ENCODE measurements around the gene PPIL1.

PPIL1 gene

GRCh38 chr6:36855750-36856149 lies 18.9 kb downstream of the PPIL1 start:
- no peak for DNase-seq (ENCODE audit: low read depth)

- no peak for DNase-seq (ENCODE audit: low read depth)
These were observed 21.3 kb downstream of the PPIL1 start for GRCh38 chr6:36853325-36853724.

GRCh38 chr6:36852481-36853147 lies 22.0 kb downstream of the PPIL1 start:
- no peak for DNase-seq (ENCODE audit: low read depth)

DNA sequence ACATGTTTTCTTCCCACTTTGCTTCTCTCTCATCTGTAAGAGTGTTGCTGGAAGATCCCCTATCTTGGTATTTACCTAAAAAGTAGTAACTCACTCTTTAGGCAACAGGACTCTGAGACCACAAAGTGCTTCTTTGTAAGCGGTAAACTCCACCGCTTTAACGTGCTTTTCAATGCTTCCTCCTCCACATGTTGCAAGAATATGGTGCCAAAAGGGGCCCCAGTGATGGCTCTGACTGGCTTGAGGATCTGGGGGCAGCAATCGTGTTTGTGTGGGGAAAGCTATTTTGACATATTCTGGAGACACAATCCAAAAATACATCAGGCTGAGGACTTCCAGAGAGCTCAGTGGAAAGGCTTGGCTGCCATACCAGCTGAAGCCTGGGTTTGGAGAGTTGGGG lies 23.0 kb downstream of the PPIL1 start:
- no peak for DNase-seq (ENCODE audit: low read depth)

DNA sequence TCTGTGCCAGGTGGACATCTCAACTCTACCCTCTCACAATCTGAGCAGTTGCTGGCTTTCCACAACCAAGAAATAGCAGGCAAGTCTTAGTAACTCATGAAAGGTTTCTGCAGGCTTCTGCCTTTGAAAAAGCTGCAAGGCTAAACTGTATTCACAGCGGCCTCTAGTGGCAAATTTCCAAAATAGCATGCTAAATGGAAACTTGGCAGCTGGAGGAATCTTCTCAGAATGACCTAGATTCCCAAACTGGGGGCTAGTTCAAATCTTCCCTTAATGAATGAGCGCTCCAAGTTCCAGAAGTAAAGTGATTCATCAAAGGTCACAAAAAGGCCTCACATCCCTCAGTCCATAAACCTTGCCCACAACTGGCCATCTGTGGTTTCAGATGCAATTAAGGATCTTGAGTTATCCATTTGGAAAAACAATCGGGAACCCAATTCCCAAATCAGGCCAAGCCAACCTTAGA lies 23.4 kb downstream of the PPIL1 start:
- DNase-seq (ENCODE audit: low read depth): no peak

DNA sequence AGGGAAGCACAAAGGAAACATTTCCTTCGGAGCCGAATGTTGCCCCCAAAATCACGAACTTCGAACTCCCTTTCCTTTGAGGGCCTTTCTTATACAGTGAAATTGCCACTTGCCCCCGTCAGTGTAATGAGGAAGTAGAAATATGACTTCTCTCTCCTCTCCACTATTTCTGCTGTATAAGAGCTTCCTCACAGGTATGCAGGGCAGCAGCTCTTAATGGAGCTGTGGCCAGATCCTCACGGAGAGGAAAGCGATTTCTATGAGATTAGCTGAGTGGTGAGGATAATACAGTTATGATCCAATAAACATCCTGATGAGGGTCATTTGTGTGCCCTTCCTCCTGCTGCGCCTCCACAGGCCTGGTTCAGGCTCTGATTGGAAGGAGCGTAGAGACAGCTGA lies 24.6 kb downstream of the PPIL1 start:
- no peak for DNase-seq (ENCODE audit: low read depth)

GRCh38 chr6:36848658-36849441 lies 25.8 kb downstream of the PPIL1 start:
- no peak for DNase-seq (ENCODE audit: low read depth)

DNA sequence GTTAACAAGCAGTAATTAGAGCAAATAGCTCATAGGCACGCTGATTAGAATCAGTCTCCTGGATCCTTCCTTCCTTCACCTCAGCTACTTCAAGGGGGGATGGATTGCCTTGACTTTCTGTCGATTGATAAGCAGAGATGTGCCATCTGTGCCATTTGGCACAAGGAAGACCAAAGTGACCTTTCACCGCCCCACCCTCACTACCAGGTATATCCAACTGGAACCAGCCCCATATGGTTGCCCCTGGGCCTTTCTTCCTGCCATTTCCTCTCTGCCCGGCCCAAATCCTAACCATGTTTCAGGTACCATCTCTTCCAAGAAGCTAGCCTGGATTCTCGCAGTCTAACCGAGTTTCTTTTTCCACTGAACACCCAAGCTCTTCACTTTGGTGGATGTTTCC lies 26.6 kb downstream of the PPIL1 start:
- DNase-seq (ENCODE audit: low read depth): no peak

DNA sequence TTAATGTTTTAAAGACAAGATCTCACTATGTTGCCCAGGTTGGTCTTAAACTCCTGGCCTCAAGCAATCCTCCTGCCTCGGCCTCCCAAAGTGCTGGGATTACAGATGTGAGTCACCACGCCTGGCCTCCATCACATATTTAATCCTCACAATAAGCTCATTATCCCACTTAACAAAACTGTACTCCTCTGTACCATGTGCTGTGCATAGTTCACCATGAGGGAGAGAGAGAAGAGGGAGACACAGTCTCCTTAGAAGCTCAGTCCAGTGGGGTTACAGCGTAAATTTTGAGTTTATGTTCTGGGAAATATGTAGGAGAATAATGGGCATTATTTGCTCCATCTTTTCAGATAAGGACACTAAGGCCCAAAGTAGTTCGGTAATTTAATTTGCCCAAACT lies 27.5 kb downstream of the PPIL1 start:
- no peak for DNase-seq (ENCODE audit: low read depth)

- no peak for DNase-seq (ENCODE audit: low read depth)
These were observed 29.4 kb downstream of the PPIL1 start for GRCh38 chr6:36845233-36845632.

DNA sequence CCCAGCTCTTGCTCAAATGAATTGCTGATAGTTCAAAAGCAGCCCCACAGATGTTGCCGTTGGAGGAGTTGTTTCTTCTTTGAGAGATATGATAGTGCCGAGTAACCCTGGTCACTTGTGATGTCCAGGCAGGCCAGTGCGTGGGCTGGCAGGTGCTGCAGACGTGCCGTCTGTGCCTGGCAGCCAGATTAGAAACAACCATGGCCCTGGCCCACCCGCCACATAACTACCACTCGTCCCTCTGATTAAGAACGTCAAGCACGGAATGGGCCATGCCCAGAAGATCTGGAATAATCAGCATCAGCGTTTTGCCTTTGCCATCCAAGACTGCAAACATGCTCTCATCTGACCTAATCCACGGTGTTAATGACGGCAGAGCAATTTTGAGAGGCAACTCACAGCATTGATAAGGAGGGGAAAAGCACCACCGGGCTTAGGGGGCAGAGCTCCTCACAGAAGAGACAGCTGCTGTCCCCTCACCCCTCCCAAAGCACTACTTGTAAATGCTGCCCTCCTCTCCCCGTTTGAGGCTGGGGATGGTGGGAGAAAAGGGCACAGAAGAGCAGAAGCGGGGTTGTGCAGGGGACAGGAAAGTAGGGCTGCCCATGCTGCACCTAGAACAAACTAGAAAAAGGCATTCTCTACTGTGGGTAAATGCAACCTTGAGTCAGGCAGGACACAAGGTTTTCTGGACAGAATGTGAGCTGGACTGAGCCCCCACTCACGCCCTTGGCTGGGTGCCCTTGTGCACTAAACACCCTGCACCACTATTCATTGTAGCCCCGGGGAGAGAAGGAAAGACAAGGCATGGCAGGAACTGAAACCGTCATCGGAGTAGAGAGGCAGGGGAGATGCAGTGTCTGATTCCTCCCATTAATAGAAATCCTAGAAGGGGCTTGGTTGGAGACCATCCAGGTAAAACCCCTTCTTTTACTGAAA lies 30.1 kb downstream of the PPIL1 start:
- DNase-seq (ENCODE audit: low read depth): no peak

DNA sequence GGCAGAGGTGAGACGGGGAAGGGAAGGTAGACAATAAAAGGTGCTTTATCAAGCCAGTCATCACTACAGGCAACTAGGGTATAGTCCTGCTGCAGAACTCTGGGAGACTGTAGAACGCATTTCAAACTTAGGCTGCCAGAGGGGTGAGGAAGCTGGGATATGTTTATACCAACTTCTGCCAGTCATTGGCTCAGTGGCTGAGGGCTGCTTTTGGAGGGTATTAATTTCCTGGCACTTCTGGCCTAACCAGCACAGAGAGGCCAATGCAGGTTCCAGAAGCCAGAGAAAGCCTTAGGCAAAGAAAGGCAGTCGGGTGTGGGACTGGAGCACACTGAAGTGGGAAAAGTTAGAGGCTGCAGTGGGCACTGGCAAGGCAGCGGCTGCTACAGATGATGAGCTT lies 31.4 kb downstream of the PPIL1 start:
- DNase-seq (ENCODE audit: low read depth): no peak

DNA sequence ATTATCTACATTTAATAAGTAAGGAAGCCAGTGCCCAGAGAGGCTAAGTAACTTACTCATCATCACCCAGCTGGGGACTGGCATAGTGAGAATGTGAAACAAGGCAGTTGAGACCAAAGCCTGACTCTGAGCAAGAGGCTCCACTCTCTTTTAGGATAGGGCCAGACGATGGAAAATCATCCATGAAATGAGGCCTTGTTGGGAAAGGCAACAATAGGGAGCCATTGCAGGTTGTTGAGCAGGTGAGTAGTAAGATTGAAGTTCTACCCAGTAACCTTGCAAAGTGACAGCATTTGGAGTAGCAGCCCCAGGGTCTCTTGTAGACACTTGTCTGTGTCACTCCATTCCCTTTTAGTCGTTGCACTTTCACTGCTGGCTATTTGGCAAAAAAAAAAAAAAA lies 32.8 kb downstream of the PPIL1 start:
- DNase-seq (ENCODE audit: low read depth): no peak

DNA sequence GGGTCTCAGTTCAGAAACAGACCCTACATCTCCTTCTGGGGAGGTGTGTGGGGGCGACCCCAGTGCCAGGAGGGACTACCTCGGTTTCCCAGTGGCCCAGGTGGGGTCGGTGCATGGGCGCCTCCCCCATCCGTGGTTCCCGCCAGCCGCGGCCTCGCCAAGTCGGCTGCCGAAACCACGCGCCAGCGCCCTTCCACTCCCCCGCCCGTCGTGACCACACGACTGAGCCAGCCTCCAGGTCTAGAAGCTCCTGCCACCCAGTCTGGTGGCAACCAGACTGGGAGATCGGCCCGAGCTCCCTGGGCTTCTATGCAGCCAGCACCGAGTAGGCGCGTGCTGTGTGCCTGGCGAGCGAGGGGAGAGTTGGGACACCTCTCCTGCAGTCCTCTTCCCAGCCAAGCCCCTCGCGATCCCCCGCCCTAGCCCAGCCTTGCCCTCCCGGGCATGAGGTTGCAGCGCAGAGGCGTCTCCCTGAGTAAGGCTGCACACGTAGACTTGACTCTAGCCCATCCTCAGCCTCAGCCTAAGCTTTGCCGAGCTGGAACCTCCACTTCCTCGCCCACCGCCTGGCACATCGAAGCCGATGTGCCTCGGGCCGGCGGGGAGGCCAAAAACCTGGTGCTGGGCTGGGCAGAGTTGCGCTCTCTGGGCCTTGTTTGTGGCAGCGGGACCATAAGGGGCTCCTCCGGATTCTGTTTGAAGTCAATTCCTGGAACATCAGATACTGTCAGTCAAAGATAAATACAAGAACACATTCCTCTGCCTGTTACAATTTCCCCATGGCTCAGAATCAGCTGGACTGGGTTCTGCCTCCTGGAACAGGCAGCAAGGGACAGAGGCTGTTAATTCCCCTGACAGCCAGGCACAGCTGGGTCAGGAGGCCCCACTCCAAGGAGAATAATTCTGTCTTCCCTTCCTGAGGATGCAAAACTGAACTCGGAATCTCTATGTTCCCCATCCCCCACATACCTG lies 33.9 kb downstream of the PPIL1 start:
- no peak for DNase-seq (ENCODE audit: low read depth)

GRCh38 chr6:36839749-36840431 lies 34.7 kb downstream of the PPIL1 start:
- DNase-seq (ENCODE audit: low read depth): peak; percentile 13

DNA sequence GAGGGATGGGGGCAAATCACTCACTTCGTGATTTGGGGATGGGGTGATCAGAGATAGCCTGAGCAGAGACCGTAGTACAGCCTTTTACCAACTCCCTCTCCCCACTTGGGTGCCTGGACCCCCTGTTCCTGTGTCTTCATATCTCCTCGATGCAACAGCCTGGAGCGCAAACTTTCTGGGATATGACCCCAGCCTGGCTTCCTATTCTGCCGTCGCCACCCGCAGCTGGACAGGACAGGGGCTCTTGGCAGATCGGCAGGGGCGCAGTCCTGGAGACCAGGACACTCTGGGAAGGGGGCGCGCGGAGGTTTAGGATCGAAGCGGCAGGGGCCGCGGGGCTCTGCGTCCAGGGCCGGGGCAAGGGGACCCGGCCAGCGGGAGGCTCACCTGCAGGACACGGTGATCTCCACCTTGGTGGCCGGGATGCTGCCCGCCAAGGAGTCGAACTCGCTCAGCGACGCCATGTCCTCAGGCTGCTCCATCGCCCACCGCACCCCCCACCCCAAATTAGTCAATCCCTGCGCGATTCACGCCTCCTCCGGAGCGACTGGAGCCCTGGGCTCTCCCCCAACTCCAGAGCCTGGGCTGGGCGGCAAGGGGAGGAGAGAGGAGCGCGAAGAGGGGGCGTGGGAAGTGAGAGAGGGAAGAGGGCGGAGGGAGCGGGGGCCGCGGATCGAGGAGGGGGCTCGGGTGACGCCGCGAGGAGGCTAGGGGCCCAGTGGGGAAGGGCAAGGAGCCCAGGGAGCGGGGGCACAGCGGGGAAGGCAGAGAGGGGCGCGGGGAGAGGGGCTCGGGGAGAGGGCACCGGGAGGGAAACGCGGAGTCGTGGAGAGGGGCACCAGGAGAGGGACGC lies 35.5 kb downstream of the PPIL1 start, which contains the start of gene CPNE5:
Gene CPNE5, minus strand, starts transcription at position 549 of the 853 bp plus-strand sequence. Its CDS starts 67 bp downstream, at position 482.
- DNase-seq (ENCODE audit: low read depth): no peak

DNA sequence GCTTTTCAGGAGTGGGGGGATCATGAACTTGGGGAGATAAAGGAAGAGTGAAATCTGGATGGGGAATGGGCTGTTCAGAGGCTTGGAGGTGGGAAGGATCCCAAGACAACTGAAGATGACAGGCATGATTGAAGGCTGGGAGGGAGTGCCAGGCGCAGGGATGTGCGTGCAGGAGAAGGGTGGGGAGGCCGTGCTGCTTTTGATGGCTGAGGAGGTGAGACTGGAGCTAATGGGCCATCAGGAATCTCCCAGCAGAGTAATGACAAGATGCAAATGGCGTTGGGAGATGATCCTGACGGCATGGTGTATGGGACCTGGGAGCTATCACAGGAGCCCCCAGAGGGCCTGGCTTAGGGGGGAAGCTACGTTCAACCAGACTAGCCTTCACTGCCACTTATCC lies 36.9 kb downstream of the PPIL1 start:
- DNase-seq (ENCODE audit: low read depth): no peak

DNA sequence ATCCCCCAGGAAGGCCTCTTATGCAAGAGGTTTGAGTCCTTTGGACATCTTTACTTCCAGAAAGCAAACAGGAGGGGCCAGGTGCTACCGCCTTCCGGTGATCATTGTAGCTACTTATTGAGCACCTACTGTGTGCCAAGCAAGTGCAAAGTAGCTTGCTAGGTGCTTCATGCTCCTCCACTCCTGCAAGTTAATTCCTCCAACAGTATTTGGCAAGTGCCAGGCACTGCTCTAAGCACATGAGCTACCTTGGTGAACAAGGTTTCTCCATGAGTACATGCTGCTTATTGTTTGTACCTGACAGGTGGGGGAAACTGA lies 37.6 kb downstream of the PPIL1 start:
- DNase-seq (ENCODE audit: low read depth): no peak

DNA sequence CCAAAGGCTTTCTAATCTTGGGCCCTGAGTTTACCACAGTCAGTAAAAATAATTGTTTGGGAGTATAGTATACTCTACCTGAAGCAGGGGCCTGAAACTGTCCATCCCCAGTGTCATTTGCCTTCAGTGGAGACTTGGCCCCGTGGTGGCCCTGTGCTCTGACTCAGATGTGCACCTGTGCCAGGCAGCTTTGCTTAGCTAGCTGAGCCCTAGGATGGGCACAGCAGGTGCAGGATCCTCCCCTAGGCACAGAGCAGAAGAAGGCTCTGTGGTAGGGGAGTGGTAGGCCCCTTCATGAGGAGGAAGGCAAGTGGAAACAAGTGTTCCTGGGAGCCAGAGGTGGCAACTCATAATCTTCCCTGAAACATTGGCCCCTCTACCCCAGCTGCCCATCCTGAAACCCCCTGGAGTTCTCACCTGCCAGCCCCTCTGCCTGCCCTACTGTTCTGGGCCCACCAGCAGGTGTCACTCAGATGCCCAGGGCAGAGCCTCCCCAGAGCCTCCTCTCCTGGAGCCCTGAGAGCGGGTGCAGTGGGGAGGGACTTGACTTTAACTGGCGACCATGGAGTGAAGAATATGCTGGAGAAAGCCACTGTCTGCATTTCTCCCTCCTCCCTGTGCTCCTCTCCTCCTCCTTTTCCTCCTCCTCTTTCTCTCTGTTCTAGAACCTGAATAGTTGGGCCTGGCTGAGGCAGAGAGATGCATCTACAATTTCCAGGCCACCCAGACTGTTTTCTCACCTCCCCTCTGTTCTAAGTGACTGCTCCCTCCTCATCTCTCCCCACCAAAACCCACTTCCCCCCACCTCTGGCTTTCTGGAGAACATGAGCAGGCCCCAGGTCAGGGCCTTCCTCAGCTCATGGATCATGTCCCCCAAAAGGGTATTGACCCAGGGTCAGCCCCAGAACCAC lies 38.2 kb downstream of the PPIL1 start:
- no peak for DNase-seq (ENCODE audit: low read depth)
